GM12892 (cell line): ENCODE measurements around the gene TERB1.

Source experiments
- POLR2A ChIP-seq: IDR thresholded peaks from 2 replicates; pipeline ENCODE4 v1.6.1; 2011; ENCODE audit warnings: low read depth, low read length, control low read depth
- POLR2AphosphoS5 ChIP-seq: IDR thresholded peaks from 2 replicates; pipeline ENCODE4 v1.6.1; 2011; ENCODE audit warnings: low read depth, low read length, control low read depth
- TAF1 ChIP-seq: IDR thresholded peaks from 2 replicates; pipeline ENCODE4 v1.6.1; 2011; ENCODE audit warnings: low read depth, mild to moderate bottlenecking, control low read depth, low read length, borderline replicate concordance

DNA sequence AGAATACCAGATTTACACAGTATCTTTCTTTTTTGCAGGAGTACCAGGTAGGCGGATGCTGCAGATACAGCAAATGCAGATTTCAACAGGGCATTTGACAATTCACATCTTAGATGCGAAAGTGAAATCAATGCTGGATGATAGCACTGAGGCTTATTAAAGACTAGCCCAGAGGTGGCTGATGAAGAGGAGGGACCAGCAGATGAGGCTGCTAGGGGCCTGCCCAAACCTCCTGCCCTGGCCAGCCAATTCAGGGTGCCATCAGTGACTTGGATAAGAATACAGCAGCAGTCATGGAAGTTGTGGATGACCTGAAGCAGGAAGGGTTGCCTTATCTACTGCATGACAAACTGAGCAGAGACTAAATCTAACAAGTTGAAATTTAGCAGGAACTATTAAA lies 48.4 kb downstream of the TERB1 start:
- TF ChIP-seq TAF1 (no peak), POLR2A (no peak), POLR2AphosphoS5 (no peak)
